Dermis microvascular lymphatic vessel endothelial cell (primary cell): ENCODE data around the gene CHMP6. TPM values are rescaled to one million over a fixed set of nuclear protein-coding genes. Genes with fewer than 3 reads are reported as not detected.
A peak's percentile ranks its signal among the peaks of the same experiment; 100 is the strongest.

Experiments used
- DNase-seq, 2 donors: peaks; one replicate each; pipeline versions ENCODE4 v3.0.0 to v3.0.0-alpha.2; 2010; ENCODE audit warnings: low read depth in 2 of 2
- total RNA-seq: library from RNA; depleted of rRNA; stranded (reverse); fragments of >200 nt; gene quantifications from 2 replicates; pipeline ENCODE4 v1.2.1, GENCODE V29; 2014

CHMP6 gene
- 12.3 and 17.6 TPM in 2 replicates for total RNA-seq

DNA sequence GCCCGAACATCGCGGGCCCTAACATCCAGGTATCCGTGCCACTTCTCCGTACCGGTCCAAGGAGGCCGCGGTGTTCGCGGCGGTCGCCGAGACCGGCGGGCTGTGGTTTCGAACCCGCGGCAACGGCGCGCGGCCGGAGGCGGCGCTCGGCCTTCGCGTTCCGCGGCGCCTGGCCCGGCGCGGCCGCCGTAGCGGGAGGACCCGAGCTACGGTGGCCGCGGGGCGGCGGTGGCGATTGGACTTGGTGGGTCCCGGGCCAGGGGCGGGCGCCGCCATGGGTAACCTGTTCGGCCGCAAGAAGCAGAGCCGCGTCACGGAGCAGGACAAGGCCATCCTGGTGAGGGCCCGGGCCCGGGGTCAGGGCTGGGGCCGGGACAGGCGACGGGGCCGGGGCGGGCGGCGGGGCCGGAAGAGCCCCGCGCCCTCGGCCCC lies at the start of gene CHMP6:
Gene CHMP6, plus strand, starts transcription at position 197 of the 432 bp plus-strand sequence. Its CDS starts 78 bp downstream, at position 275.
- DNase-seq = peak; percentile 63 to 86

DNA sequence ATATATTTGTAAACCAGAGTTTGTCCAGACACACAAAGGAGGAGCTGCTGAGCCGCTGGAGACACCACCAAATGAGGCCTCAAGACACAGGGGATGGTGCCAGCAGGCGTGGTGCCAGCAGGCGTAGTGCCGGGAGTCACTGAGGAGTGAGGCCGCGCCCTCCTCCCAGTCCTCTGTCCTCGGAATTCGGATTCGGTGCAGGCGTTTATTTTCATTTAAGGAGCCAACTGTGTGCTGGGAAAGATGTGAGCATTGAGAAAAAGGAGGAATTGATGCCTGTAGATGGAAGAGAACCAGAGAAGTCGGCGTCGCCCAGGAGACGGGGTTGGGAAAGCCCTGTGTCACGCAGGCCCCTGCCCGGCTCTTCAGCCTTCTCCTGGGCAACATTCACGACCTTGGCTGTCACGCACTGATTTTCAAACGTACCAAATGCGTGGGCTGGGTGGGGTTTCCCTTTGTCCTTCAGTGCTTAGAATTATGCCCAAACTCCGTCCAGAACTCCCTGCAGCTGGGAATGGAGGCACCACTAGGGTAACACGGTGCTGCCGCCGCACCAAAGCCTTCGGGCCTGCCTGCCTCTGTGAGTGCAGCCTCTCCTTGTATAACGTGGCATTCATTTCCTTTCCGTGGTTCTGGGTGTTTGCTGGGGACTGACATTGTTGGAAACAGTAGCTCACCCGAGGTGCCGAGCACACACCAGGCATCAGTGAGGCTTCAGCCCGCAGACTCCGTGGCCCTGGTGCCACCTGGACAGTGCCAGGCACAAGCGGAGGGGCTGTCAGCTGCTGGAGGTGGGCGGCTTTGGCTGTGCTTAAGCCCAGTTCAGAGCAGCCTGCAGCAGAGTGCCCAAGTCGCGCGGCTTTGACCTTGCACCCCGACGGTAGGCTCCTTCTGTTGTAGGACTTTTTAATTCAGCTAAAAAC lies 49.0 kb upstream of the CHMP6 start:
- no peak for DNase-seq

DNA sequence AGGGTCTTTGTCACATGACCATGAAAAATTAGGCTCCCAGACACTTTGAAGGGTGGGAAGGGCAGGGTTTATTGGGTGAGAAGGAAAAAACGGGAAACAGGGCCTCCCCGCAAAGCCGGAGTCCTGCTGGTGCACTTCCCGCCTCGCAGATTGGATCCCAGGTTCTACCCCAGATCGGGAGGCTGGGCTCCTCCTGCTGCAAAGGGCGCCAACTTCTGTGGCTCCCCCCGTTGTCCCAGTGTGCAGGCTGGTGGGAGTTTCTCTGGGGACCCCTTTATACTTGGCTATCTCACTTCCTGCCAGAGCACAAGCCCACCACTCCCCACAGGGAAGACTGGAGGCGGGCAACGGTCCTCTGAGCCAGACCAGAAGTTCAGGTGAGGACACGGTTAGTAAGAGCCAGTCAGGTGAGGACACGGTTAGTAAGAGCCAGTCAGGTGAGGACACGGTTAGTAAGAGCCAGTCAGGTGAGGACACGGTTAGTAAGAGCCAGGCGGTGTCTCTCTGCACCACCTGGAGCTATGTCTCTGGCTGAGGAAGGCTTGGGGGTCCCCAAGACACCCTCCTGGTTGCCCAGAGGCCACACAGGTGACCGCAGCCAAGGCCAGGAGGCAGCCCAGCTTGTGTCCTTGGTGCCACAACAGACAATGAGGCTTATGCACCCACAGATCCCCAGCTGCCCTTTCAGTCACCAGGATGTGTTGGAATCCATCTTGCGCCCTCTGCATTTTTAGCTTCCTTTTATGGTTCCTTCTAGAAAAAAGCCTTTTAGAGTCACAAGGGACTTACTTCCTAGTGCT lies 48.1 kb upstream of the CHMP6 start:
- DNase-seq = no peak

DNA sequence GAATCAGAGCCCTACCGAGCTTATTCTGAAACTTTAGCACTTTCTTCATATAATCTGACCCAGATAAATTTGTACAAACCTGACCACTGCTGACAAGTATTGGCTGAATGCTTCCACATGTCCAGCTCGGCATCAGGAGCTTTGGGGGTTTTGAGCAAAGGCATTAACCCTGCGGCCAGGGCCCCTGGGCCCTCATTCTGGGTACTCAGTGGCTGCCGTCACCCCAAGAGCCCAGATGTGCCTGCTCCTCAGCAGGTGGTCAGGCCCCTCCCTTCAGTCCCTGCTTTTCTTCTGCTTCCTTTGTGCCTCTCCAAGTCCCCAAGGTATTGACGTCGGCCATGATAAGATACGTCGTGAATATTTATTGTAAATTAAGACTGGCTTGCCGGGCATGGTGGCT lies 47.3 kb upstream of the CHMP6 start:
- no peak for DNase-seq

DNA sequence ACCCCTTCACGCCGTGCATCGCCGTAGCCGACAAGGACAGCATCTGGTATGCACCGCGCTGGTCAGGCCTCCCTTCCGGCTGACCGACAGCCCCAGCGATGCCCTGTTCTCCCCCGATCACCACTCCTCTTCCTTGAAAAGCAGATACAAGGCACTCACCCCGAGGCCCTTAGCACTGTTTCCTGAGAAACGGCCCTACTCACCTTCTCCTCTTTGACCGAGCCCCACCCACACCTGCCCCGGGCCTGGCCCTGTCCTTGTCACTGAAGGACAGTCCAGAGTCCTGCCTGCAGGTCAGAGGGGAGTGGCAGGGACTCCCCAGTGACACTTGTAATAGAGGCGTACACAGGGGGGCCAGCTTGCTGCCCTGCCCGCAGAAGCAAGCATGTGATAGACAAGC lies 45.9 kb upstream of the CHMP6 start:
- no peak for DNase-seq

DNA sequence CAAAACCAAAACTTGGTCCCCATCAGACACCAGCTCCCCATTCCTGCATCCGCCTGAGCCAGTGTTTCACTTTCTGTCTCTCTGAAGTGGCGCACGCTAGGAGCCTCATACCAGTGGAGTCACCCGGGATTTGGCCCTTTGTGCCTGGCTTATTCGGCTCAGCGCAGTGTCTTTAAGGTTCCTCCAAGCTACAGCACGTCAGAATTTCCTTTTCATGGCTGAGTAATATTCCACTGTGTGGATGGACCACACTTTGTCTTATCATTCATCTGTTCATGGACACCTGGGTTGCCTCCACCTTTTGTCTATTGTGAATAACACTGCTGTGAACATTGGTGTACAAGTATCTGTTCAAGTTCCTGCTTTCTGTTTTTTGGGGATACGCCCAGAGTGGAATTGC lies 45.2 kb upstream of the CHMP6 start:
- no peak for DNase-seq

DNA sequence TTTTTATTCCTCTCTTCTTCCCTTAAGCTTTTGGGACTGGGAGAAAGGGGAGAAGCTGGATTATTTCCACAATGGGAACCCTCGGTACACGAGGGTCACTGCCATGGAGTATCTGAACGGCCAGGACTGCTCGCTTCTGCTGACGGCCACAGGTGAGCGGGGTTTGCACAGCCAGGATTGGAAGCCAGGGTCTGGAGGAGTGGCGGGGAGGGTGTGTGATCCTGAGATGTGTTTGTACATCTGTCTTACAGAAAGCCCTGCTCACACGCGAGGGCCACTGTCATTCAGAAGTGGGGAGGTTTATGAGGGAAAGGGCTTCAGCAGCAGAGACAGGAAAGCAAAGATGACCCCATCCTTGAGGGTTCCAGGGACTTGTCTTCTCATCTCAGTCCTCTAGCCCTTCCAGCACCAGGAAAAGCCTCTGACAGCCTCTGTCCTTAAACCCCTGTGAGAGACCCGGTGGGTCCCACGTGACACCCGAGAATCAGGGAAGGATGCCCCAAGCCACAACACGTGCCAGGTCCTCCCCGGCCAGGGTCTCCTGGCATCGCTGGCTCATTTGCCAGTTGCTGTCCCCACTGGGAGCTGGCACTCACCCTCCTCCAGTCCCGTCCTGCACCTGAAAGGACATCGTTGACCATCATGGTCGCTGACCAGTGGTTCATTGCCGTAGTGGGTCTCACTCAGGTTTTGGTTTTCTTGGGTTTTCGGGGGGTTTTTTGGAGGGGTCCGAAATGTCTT lies 44.3 kb upstream of the CHMP6 start:
- DNase-seq = no peak

DNA sequence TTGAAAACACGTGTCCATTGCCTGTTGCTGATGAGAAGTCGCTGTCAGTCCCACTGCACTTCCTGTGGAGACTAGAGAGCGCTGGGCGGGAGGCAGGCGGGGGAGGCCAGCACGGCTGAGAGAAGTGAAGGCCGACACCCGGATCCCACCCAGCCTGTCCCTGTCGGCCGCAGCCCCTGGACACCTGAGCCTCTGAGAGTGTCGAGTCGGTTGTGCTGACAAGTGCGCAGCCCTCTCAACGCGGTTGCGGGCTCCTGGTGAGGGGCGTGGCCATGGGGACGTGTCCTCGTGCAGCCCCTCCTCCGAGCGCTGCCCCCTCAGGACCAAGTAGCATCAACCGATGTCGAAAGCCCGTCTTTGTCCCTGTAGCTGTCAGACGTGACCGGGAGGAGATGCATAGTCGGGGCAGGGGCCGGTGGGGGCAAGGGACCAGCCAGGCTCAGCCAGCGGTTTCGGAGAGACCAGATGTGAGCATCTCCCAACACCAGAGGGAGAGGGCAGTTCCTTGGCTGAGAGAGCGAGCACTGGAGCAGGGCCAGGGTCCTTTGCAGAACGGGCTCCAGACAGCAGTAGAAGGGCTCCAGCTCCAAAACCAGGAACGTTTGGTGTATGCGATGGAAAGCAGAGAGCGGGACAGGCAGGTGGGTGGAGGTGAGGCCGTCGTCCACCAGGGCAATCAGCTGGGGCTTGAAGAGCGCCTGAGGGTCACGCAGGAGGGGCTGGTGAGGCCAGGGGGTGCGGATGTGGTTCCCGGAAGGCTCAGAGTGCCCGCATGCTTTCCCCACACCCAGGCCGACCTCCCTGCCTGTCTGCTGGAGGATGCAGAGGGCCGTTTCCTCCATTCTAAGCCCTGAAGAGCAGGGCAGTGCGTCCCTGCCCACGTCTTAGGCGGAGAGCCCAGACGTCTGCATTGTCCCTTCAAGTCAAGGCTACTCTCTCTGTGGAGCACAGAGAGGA lies 43.3 kb upstream of the CHMP6 start:
- no peak for DNase-seq

DNA sequence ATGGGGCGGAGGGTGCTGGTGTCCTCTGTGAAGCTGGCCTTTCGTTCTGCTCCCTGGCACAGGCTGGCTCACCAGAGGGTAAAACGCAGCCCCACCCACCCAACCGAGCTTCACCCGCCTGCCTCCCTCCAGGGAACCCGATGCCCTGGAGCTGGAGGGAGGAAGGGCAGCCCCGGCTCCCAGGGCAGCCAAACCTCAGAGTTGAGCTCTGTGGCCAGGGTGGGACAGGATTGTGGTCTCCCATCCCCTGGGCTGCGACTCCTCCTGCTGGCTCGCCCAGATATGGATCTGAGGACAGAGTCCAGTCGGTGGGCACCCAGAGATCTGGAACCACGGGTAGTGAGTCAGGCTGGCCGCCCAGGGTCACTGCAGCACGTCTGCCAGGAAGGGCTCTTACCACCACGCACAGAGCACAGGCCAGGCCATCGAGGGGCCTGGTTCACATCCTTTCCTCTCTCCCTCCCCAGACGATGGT lies 42.6 kb upstream of the CHMP6 start:
- no peak for DNase-seq

DNA sequence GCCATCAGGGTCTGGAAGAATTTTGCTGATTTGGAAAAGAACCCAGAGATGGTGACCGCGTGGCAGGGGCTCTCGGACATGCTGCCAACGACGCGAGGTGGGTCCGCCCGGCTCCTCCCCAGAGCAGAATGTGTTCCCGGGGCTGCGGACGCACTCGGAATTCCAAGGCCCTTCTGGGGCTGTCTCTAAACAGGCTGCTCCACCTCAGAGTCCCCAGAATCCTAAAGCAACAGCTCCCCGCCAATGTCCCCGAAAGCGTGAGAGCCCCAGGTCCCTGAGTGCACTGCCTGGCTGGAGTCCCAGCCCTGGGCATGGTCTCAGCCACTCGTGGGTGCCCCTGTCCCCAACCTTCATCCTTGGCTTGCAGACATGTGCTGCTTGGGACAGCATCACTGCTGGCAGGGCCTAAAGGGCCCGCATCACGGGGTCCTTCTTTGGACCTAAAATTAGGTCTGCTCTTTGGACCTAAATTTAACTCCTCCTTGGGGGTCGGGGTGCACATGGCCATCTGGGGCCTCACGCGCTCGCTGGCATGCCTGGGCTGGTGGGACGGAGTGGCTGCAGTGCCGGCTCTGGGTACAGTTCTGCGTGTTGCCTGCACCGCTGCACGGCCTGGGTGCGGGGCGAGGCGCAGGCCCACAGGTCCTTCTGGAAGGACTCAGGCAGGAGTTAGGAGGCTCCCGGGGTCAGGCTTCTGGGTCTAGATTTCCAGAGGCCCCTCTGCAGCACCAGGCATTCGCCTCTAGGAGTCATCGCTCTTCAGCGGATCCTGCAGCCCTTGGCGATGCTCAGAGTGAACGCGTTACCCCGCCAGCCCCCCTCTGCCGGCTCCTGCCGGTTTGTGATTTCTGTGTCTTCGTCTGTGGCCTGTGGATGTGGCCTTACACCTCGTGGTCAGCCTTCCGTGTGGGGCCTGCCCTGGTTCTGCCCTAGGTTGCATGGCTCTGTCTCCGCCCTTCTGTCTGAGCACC lies 41.9 kb upstream of the CHMP6 start:
- DNase-seq = no peak

DNA sequence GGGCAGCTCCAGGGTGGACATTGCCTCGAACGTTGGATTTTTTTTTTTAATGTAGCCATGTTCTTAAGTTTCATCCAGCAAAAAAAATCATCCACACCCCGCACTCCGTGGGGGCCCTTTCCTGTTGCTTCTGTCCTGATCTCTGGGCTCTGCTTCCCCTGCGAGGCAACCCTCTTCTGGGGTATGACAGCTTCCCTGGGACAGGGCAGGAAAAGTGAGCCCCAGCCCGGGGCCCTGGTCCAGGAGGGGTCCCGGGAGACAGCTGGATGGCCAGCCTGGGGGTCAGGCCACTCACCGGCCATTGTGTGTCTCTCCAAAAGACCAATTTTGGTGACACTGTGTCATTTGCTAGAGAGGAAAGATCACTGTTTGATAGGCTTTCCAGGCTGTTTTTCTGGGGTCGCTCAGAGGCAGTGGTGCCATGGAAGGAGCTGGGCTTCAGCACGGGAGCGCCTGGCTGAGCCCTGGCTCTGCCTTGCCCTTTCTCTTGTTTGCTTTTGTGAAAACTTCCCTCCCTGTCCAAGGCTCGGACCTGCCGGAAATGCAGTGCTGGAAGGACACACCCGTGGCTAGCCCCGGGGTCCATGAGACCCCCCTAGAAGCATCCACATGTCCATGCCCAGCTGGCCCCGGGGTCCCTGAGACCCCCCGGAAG lies 41.0 kb upstream of the CHMP6 start:
- no peak for DNase-seq

DNA sequence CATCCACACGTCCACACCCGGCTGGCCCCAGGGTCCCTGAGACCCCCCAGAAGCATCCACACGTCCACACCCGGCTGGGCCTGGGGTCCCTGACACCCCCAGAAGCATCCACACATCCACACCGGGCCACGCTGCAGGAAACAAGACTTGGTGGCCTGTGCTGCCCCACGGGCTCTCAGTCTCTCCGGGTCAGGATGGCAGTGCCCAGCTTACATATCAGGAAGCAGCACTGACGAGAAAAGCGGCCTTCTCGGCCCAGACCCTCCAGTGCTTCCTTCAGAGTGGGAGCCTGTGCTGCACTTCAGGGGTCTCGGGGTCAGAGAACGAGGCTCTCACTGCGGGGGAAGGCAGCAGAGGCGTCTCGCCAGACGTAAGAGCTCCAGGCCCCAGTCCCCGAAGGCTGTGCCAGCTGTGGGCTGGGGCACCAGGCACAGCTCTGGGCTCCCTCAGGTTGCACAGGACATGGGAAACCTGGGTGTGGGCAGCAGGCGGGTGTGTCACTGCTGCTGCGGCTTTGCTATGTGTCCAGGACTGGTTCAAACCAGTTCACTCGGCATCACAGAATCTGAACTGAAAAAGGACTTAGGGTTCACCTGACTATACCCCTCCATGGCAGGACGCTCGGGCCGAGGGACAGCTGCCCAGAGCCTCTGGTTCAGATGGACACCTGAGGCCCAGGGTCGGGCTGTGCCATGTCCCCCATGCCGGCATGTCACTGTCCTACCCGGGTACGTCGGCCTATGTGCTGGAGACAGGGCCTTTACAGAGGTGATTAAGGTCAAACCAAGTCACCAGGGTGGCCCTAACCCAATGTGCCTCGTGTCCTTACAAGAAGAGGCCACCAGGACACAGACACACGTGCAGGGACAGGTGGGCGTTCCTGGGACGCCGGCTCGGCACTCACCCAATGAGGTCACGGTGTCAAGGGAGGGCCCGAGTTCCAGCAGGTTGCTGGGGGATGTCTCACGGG lies 40.2 kb upstream of the CHMP6 start:
- no peak for DNase-seq

DNA sequence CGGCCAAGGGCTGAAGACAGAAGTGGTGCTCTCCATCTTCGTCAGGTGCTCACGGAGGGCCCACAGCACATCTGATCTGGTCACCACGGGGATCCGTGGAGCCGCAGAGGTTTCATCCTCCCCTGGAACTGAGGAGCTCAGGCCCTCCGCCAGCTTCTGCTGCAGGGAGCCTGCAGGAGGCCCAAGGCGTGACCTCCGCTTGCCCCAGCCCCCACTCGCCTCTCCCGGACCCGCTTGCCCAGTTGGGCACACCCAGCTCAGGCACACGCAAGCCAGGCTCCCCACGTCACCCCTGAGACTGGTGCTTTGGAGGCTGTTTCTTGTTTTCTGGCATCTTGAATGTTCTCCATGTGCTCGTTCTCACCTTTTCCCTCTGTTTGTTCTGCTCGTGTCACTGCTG lies 39.4 kb upstream of the CHMP6 start:
- no peak for DNase-seq

DNA sequence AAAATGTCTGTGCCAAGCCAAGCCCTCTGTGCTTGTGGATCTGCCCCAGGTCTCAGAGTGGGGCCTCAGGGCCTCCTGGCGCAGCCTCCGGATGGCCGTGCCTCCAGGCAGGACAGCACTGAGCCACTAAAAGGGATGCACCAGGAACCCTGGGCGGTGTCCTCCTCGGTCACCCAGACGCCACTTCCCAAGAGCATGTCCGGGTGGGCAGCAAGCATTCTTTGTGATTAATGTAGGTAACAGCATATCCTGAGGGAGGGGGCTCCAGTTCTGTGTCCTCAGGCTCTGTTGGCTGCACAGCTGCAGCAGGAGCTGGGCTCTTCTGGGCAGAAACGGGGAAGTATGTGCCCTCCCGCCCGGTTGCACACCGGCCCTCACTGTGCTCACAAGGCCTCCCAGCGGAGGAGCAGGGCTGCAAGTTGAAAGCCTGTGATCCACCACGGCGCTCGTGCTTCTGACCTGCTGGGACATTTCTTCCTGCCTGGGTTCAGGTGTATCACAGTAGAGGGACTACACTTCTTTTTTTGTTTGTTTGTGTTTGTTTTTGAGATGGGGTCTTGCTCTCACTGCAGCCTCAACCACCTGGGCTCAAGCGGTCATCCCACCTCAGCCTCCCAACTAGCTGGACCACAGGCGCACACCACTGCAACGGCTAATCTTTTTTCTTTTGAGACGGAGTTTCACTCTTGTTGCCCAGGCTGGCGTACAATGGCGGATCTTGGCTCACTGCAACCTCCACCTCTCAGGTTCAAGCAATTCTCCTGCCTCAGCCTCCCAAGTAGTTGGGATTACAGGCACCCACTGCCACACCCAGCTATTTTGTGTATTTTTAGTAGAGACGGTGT lies 37.9 kb upstream of the CHMP6 start:
- DNase-seq = no peak

DNA sequence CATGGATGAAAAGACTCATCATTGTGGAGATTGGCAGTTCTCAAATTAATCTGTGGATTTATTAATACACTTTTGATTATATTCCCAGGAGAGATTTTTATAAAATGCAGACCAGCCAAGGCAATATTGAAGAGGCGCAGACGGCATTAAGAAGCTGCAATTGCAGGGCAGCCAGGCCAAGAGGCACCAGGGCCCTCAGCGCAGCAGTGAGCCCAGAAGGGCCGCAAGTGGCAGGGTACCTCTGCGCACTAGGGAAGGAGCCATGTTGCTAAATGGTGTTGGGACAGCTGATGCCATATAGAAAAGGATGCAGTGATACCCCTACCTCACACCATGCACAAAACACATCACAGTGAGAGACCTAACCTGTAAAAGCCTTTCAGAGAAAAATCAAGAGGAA lies 36.6 kb upstream of the CHMP6 start:
- no peak for DNase-seq

DNA sequence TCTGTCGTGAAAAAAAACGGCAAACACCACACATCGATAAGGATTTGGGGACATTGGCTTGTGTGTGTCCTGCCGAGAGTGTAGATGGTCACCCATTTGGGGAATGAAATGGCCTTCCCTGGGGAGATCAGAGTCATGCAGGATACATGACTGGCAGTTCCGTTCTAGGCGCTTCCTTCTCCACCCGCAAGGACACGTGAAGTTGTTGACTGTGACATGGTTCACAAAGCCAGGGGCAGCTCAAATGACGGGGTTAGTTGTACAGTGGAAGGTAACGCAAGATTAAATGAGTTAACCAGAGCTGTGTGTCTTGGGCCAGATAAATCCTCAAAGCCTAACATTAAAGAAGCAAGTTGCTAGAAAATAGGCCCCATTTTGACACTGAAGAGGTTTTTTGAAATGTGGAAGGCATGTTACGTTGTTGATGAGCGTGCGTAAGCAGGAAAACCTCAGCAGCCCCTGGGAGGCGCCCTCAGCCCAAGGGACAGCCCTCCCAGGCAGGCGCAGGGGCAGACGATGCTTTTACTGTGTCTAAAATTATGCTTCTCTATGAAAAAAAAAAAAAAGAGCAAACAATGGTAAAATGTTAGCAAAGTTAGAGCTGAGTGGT lies 35.9 kb upstream of the CHMP6 start:
- DNase-seq = no peak
